HepG2 (cell line): ENCODE data around the gene ANO9. TPM values are rescaled to one million over a fixed set of nuclear protein-coding genes. Genes with fewer than 3 reads are reported as not detected.

Experiments used
- ARID2 ChIP-seq: sonication (generic); formaldehyde crosslinking; IDR thresholded peaks from 2 replicates; pipeline ENCODE4 v1.8.1; 2022; ENCODE audit warnings: mild to moderate bottlenecking, missing genetic modification reagents, borderline replicate concordance
- ATF6 ChIP-seq: sonication (generic); formaldehyde crosslinking; conservative IDR thresholded peaks from 2 replicates; pipeline ENCODE4 v1.4.0; 2020; ENCODE audit warnings: missing genetic modification reagents
- BCL6 ChIP-seq: IDR thresholded peaks from 2 replicates; pipeline ENCODE4 v1.6.1; 2016; ENCODE audit warnings: missing genetic modification reagents, missing compliant biosample characterization
- CERS6 ChIP-seq: sonication (generic); formaldehyde crosslinking; IDR thresholded peaks from 2 replicates; pipeline ENCODE4 v1.5.0; 2020; ENCODE audit warnings: missing genetic modification reagents
- EEA1 ChIP-seq: sonication (generic); formaldehyde crosslinking; IDR thresholded peaks from 2 replicates; pipeline ENCODE4 v1.5.1; 2020; ENCODE audit warnings: mild to moderate bottlenecking, missing genetic modification reagents, borderline replicate concordance
- FOXA3 ChIP-seq: IDR thresholded peaks from 2 replicates; pipeline ENCODE4 v1.6.1; 2016; ENCODE audit warnings: missing genetic modification reagents, missing compliant biosample characterization
- KAT8 ChIP-seq: IDR thresholded peaks from 2 replicates; pipeline ENCODE4 v1.6.1; 2016; ENCODE audit warnings: missing genetic modification reagents, missing compliant biosample characterization
- MAZ ChIP-seq, 2 experiments: sonication (generic) in 1 of 2; formaldehyde crosslinking in 1 of 2; IDR thresholded peaks; 2 replicates each; pipeline versions ENCODE4 v1.5.0 to v1.6.1; 2012 to 2020; ENCODE audit warnings: low read depth in 2 of 2, mild to moderate bottlenecking in 2 of 2, borderline replicate concordance in 1 of 2, improper control_type of control experiment in 1 of 2, low read length in 1 of 2, missing genetic modification reagents in 1 of 2, moderate library complexity in 1 of 2
- MLX ChIP-seq: IDR thresholded peaks from 2 replicates; pipeline ENCODE4 v1.6.1; 2016
- NCOR1 ChIP-seq: fragments of 200-600 bp; sonication (generic); IDR thresholded peaks from 2 replicates; pipeline ENCODE4 v1.7.0; 2017; ENCODE audit warnings: antibody characterized with exemption, low read length, borderline replicate concordance
- U2AF1 ChIP-seq: fragments of 200-400 bp; formaldehyde crosslinking; optimal IDR thresholded peaks from 2 replicates; pipeline ENCODE3; 2017; ENCODE audit warnings: mild to moderate bottlenecking, low read depth, low read length
- ZBTB10 ChIP-seq: sonication (generic); formaldehyde crosslinking; IDR thresholded peaks from 2 replicates; pipeline ENCODE4 v1.4.0; 2020; ENCODE audit warnings: missing genetic modification reagents, borderline replicate concordance
- ZBTB39 ChIP-seq: sonication (generic); formaldehyde crosslinking; IDR thresholded peaks from 2 replicates; pipeline ENCODE4 v1.5.0; 2020; ENCODE audit warnings: missing genetic modification reagents
- ZBTB7B ChIP-seq: sonication (generic); formaldehyde crosslinking; IDR thresholded peaks from 2 replicates; pipeline ENCODE4 v1.4.0; 2020; ENCODE audit warnings: missing genetic modification reagents
- ZNF124 ChIP-seq: sonication (generic); formaldehyde crosslinking; IDR thresholded peaks from 2 replicates; pipeline ENCODE4 v1.4.0; 2020; ENCODE audit warnings: missing genetic modification reagents
- ZNF460 ChIP-seq: sonication (generic); formaldehyde crosslinking; IDR thresholded peaks from 2 replicates; pipeline ENCODE4 v1.5.1; 2020; ENCODE audit warnings: missing genetic modification reagents, mild to moderate bottlenecking, borderline replicate concordance
- ZNF577 ChIP-seq: sonication (generic); formaldehyde crosslinking; IDR thresholded peaks from 2 replicates; pipeline ENCODE4 v1.4.0; 2020; ENCODE audit warnings: mild to moderate bottlenecking, low read depth, missing genetic modification reagents, borderline replicate concordance
- ZNF616 ChIP-seq: sonication (generic); formaldehyde crosslinking; IDR thresholded peaks from 2 replicates; pipeline ENCODE4 v1.5.0; 2020; ENCODE audit warnings: low read depth, mild to moderate bottlenecking, missing genetic modification reagents
- ZNF703 ChIP-seq: sonication (generic); formaldehyde crosslinking; IDR thresholded peaks from 2 replicates; pipeline ENCODE4 v1.5.1; 2020; ENCODE audit warnings: missing genetic modification reagents, mild to moderate bottlenecking, moderate library complexity, borderline replicate concordance
- ZNF879 ChIP-seq: sonication (generic); formaldehyde crosslinking; IDR thresholded peaks from 2 replicates; pipeline ENCODE4 v1.8.1; 2023; ENCODE audit warnings: missing genetic modification reagents
- polyA plus RNA-seq, 8 experiments: library from polyadenylated mRNA; depleted of rRNA in 3 of 8; stranded (reverse) in 7 of 8; unstranded in 1 of 8; fragments of >200 nt; fragmentation: Illumina TruSeq in 4 of 8; extraction: Trizol in 4 of 8; gene quantifications; 2 replicates each; pipeline versions ENCODE4 v1.2.1 to v1.2.3, GENCODE V29; 2011 to 2016; ENCODE audit warnings: low read depth in 4 of 8, missing spikeins in 1 of 8, mixed read lengths in 1 of 8; ENCODE audit not compliant: insufficient read depth in 1 of 8
- total RNA-seq, 5 experiments: library from RNA; depleted of rRNA; stranded (reverse); fragments of >200 nt; fragmentation: Illumina TruSeq; extraction: Trizol; gene quantifications; 2 replicates each; pipeline ENCODE4 v1.2.3, GENCODE V29; 2016; ENCODE audit warnings: low read depth in 1 of 5

The ANO9 gene
- total and polyA plus RNA-seq, 2 of the 13 experiments (the other 11 are each of a cell fraction or from before 2014, with no cell fraction given) = 8.9 to 14.3 TPM

GRCh38 chr11:394034-394857, 47.6 kb downstream of the ANO9 start, which contains the start of gene PKP3 (continued):
- TF ChIP-seq U2AF1 (no peak), ZNF616 (CRISPR knock-in tag) (no peak; the same call in 1 of the 2 replicates), BCL6 (CRISPR knock-in tag) (no peak; the same call in 1 of the 2 replicates), ZBTB10 (CRISPR knock-in tag) (no peak), ZNF460 (CRISPR knock-in tag) (no peak), ZBTB7B (CRISPR knock-in tag) (no peak), ZNF124 (no peak), MLX (no peak), ZNF703 (no peak), ARID2 (CRISPR knock-in tag) (no peak), EEA1 (CRISPR knock-in tag) (no peak), NCOR1 (no peak), ZNF577 (no peak), ZBTB39 (CRISPR knock-in tag) (no peak), FOXA3 (CRISPR knock-in tag) (no peak), ATF6 (CRISPR knock-in tag) (no peak), CERS6 (no peak), ZNF879 (CRISPR knock-in tag) (no peak), MAZ (IDR thresholded peaks at IDR 0.05; ENCODE audit: borderline replicate concordance, low read depth, low read length) (no peak), MAZ (CRISPR knock-in tag; IDR thresholded peaks at IDR 0.05; ENCODE audit: low read depth) (peak; percentile 59; the same call in 1 of the 2 replicates), KAT8 (CRISPR knock-in tag) (no peak)
